ENCODE results near the gene TBC1D23.
"Not testable (repeated sequence)": the region's sequence is repeated elsewhere in the genome, so short reads cannot be mapped to it uniquely, and the experiment has no call there.

TBC1D23 gene

DNA sequence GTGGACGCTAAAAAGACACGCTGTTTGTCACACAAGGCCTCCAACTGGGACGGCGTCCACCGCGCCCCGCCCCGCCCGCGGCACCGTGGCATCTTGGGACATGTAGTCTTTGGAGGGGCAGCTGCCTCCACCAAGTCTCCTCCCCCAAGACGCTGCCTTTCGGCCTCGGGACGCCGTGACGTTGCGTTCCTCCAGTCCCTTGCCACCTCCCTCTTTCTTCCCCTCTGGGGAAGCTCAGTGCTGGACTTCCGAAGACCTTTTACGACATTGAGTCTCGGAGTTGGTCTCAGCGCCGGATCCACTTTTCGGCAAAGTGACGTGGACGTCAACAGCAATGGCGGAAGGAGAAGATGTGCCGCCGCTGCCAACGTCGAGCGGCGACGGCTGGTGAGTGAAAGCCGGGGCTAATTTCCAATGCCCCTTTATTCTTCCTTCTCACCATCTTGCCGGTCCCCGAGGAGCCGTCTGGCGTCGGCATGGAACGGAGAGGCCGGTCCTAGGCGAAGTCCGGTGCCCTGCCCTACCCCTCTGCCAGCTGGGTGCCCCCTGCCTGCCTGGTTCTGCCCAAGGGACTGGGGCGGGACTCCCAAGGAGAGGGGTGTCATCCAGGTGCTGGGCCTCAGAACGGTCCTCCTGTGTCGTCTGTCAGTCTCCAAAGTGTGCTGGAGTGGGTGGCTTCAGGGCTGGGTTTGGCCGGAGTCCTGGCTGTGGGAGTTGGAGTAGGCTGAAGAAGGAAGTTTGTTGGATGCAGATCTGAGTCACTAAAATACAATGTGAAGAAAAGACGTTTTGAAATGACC, at the start of gene TBC1D23:
TSS of gene TBC1D23 (plus strand) at position 308 of the 800 bp plus-strand sequence. CDS start at position 335, 27 bp downstream.
- DNase-seq, result peak; percentile 92

DNA sequence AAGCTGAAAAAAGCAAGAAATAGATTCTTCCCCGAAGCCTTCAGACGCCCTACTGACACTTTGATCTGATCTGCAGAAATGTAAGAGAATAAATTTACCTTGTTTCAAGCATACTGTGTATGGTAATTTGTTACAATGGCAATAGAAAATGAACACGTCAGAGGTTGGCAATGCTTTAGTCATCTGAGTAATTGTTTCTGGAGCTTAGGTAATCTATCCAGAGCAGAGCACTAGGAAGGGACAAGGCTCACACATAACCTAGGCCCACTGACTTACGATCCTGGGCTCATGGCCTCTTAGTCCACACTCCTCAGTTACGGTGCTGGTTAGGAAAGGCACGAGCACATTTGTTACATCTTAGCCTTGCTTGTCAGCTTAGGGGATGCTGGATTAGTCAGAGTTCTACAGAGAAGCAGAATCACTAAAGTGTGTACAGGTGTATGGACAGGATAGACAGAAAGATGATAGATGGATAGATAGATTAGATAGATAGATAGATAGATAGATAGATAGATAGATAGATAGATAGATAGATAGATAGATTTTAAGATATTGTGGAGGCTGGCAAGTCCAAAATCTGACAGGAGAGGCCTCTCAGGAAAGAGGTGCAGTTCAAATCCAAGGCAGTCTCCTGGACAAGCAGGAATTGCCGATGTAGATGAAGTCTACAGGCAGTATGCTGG, 46.8 kb upstream of the TBC1D23 start:
- no peak for DNase-seq

DNA sequence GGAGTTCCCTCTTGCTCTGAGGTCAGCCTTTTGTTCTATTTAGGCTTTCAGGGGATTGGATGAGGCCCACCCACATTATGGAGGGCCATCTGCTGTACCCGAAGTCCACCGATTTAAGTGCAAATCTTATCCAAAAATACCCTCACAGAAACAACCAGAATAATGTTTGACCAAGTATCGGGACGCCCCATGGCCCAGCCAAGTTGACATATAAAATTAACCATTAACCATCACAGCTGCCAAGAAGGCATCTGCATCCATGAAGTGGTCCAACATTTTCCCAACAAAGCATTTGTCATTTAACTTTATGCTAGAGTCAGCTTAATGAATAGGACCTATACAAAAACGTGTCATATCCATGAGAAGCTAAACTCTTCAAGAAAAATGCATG, 46.2 kb upstream of the TBC1D23 start:
- no peak for DNase-seq

DNA sequence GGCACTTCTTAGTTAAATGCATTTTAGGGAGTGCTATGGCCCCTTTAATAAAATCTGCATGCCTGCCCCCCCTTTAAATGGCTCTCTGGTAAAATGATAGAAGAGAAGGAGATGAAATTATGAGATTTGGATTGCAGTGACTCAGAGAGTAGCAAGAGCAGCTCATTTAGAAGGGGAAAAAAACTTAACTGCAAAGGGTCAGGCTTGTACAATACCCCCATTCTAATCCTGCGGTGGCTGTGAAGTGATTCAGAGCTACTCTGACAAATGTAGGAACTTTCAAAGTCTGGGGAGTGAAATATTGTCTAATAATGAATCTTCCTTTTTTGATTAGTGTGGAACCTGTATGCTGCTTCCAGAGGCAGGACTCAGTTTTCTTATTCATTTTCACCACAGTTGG, 44.1 kb upstream of the TBC1D23 start:
- DNase-seq, result no peak

DNA sequence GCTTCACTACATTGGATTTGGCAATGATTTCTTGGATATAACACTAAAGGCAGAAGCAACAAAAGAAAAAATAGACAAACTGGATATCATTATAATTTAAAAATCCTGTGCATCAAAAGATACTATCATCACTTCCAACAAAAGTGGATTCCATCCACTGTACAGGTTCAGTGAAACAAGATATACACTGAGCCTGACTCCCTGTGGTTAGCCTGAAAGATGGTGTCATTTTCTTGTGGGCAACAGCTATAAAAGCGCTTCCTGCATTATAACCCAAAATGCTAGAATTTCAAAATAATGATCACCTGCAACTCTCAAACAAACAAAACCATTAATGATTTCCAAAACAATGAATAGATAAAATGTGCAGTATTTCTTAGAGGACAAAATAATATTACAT, 39.6 kb upstream of the TBC1D23 start:
- no peak for DNase-seq

DNA sequence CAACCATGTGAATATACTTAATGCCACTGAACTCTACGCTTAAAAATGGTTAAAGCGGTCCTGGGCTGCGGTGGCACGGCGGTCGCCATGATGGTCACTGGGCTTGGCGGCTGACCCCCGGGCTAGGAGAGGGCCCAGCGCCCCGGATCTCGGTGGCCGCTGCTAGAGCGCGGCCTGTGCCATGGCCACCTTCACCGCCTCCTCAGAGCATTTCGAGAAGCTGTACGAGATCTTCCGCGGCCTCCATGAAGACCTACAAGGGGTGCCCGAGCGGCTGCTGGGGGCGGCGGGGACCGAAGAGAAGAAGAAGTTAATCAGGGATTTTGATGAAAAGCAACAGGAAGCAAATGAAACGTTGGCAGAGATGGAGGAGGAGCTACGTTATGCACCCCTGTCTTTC, 35.6 kb upstream of the TBC1D23 start:
- no peak for DNase-seq

DNA sequence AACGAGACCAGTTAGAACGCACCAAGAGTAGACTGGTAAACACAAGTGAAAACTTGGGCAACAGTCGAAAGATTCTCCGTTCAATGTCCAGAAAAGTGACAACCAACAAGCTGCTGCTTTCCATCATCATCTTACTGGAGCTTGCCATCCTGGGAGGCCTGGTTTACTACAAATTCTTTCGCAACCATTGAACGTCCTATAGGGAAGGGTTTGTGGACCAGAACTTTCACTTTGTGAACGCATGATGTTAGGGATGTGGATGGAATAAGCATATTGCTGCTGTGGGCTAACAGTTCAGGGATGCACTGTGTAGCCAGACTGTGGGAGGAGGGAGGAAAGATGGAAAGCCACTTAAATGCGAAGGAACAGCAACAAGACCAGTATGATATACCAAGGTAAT, 34.9 kb upstream of the TBC1D23 start:
- DNase-seq, result no peak

DNA sequence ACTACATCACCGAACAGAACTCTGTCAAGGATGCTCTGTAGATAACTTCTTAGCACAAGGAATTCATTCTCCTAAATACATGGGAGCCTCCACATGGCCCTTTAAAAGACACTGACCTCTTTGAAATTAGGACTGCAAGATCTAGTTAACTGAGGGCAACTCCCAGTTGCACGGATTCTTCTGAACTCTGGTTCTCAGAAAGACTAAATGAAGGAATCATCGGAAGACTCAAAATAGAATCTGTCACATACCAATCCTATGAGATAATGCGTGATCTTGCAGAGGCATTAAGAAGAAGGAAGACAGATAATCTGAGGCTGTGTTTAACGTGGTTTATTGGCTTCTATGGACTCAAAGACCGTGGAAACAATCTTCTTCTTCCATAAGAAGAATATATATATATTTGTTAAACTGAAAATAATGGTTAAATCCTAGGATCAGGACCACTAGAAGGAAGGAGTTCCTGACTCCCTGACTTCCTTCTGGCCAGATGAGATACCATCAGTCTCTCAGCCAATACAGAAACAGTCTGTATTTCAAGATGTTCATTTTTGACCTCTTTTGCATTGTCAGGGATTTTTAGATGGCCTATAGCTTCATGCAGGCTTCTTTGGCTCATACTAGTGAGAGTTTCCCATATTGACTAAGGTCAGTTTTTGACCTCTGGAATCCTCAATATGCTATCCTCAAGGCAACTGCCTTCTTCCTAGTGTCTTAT, 33.9 kb upstream of the TBC1D23 start:
- no peak for DNase-seq

DNA sequence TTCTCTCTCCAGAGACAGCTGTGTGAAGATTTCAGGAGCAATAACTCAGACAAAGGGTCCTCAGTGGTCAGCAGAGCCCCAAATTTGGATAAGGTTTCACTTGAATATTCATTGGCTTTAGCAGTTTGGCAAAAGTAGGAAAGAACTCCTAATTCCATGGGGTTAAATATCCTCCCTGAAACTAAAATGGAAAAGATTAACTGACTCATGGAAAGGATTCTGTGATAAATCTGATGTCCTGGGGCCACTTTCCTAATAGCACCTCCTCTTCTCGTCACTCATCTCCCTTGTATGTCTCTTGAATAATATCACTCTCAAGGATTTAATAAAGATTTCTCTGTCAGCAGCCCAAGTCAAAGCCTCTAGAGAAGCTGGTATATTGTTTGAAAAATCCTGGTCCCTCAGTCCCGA, 33.3 kb upstream of the TBC1D23 start:
- no peak for DNase-seq

DNA sequence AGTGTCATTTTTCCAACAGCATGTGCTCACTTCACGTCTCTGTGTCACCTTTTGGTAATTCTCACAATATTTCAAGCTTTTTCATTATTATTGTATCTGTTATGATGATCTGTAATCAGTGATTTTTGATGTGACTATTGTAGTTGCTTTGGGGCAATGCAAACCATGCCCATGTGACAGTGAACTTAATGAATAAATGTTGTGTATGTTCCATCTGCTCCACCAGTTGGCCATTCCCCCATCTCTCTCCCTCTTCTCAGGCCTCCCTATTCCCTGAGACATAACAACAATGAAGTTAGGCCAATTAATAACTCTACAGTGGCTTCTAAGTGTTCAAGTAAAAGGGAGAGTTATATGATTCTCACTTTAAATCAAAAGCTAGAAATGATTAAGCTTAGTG, 32.5 kb upstream of the TBC1D23 start:
- no peak for DNase-seq

DNA sequence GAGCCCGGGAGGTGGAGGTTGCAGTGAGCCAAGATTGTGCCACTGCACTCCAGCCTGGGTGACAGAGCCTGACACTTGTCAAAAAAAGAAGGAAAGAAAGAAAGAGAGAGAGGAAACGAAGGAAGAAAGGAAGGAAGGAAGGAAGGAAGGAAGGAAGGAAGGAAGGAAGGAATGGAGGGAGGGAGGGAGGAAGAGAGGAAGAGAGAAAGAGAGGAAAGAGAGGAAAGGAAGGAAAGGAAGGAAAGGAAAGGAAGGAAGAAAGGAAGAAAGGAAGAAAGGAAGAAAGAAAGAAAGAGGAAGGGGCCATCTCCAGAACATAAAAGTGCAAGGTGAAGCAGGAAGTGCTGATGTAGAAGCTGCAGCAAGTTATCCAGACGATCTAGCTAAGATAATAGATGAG, 31.6 kb upstream of the TBC1D23 start:
- not testable (repeated sequence) for DNase-seq

DNA sequence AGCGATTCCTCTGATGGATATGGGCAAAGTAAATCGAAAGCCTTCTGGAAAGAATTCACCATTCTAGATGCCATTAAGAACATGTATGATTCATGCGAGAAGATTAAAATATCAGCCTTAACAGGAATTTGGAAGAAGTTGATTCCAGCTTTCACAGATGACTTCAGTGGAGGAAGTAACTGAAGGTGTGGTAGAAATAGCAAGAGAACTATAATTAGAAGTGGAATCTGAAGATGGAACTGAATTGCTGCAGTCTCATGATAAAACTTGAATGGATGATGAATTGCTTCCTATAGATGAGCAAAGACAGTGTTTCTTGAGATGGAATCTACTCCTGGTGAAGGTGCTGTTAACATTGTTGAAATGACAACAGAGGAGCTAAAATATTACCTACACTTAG, 30.1 kb upstream of the TBC1D23 start:
- DNase-seq, result no peak

DNA sequence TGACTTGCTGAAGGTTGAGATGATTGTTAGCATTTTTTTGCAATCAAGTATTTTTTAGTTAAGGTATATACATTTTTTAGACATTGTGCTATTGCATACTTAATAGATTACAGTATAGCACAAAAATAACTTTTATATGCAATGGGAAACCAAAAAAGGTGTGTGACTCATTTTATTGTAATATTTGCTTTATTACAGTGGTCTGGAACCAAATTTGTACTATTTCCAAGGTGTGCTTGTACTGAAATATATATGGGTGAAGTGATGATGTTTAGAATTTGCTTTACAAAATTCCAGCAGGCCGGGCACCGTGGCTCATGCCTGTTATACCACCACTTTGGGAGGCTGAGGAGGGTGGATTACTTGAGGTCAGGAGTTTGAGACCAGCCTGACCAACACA, 29.1 kb upstream of the TBC1D23 start:
- DNase-seq, result no peak

DNA sequence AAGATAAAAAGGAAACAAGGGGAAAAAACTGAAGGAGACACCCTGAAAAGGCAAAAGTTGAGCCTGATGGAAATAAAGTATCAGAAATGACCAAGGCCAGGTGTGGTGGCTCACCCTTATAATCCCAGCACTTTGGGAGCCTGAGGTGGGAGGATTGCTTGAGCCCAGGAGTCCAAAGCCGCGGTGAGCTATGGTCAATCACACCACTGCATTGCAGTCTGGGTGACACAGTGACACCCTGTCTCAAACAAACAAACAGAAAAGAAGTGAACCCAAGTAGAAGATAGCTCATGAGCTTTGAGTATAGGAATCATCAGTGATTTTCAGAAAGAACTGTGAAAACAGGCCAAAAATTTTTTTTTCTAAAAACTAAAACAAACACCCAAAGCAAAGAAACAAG, 26.4 kb upstream of the TBC1D23 start:
- DNase-seq, result no peak

DNA sequence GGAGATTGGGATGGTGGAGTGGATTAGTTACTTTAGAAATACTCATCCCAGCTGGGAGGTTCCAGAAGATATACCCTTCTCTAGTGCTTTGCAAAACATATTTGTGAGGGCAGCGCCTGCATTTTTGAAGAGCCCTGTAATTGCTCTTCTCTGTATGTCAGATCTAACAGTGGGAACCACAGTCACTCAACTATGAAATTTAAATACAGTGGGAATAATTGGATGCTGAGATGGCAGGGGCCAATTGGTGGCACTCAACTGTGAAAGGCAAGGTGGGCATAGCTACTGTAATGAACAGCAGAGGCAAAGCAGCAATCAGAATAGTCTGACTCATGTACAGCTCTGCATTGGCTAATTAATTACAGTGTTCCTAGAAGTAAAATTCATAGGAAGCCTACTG, 22.2 kb upstream of the TBC1D23 start:
- DNase-seq, result no peak

DNA sequence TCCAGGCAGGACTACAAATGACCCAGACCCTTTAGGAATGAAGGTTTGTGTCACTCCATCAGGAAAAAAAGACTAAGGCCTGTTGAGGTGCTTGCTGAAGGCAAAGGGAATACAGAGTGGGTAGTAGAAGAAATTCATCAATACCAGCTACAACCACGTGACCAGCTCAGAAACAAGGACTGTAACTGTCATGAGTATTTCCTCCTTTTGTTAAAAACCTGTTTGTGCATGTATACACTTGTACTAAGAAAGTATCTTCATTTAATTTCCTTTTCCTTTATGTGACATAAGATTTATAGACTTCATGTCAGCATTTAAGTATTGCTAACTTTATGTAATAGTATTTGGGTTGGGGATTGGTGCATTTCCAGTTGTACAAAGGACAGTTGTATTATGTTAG, 18.3 kb upstream of the TBC1D23 start:
- not testable (repeated sequence) for DNase-seq

DNA sequence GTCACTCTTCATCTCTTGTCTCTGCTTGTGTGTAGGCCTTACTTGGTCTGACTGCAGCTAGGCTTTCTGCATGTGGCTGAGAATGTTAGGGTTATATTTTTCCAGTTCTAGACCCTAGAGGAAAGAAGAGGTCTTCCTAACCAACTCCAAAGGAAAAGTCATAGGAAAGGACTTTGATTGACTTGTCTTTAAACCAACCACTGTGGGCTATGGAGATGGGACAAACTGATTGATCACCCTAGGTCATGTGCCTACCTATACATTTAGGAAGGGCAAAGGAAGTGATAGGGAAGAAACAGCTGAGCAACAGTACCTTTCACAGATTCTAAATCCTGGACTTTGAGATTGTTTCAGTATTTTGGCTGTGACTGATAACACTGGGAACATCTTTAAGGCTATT, 16.5 kb upstream of the TBC1D23 start:
- no peak for DNase-seq

DNA sequence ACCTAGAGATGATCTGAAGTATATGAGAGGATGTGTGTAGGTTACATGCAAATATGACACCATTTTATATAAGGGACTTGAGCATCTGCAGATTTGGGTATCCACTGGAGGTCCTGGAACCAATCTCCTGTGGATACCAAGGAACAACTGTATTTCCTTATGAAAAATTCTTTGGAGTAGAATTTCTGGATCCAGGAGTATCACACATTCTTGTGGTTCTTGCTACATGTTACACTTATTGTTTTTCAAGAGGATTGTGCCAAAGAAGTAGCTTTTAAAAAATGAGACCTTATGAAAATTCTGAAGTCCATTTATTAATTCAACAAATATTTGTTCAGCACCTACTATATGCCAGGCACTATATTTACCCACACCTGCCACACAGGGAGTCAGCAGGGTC, 15.7 kb upstream of the TBC1D23 start:
- no peak for DNase-seq

DNA sequence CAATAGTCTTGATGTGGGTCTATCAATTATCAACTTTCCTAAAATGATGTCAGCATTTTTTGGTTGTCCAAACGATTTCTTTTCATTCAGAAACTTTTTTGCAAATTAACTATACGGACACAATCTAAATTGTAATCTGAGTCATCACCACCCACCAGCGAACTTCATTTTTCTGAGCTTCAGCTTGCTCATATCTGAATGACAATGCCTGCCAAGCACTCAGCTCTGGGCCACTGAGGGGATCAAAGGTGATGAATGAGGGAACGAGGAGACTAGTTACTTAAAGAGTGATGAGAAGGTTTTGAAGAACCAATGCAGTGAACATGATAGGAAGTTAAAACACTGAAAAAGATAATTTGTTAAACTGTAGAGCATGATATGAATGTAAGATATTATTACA, 14.9 kb upstream of the TBC1D23 start:
- DNase-seq, result no peak

DNA sequence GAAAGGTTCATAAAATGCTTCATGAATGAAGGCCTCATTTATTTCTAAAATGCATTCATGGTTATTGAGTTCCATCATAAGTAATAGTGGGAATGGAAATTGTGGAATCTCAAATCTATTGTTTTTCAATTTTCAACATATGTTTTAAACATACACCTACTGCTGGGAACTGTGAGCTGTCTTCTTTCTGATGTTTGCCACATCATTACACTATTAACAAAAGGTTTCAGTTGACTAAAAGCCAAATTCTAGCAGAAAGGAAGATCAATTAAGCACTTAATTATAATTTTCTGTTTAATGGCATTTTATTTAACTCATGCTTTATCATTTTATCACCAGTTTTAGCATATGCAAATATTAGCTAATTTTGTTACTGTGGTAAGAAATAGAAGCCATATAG, 13.8 kb upstream of the TBC1D23 start:
- no peak for DNase-seq

DNA sequence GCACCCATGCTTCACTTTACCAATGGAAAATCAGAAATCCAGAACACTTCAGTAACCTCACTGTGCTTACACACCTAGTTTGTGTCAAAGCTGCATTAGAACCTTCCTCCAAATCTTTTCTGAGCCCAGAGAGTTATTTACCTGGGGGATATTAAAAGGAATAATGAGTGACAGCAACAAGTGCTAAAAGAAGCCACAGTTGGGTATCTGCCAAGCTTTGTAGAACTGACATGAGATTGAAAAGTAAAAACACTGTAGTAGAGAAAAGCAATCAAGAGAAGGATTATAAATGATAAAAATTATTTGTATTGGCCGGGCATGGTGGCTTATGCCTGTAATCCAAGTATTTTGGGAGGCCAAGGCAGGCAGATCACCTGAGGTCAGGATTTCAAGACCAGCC, 8.8 kb upstream of the TBC1D23 start:
- DNase-seq, result no peak

DNA sequence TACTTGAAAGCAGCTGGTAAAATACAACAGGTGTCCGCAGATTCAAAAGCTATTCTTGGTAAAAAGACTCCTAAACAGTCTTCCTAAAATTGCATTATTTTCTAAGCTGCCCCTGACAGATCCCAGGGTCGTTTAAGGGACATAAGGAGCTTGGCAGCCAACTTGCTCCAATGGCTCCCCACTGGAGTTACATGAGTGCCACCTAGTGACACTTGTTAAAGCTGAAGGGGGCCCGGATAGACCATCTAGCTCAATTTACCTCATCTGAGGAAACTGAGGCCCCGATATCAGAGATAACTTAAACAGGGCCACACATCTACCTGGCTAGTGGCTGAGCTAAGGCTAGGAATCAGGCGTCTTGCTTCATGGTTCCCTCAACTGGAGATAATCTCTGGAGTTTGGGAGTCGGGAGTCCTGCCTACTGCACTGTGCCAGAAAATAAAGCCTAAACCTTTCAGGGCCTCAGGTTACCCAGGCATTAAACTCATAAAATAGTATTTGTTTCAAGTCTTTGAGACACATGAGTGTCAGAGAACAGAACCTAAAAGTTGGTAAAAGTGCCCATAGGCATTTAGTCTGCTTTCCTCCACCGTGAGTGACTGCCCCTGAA, 6.5 kb upstream of the TBC1D23 start:
- DNase-seq, result peak; percentile 55

DNA sequence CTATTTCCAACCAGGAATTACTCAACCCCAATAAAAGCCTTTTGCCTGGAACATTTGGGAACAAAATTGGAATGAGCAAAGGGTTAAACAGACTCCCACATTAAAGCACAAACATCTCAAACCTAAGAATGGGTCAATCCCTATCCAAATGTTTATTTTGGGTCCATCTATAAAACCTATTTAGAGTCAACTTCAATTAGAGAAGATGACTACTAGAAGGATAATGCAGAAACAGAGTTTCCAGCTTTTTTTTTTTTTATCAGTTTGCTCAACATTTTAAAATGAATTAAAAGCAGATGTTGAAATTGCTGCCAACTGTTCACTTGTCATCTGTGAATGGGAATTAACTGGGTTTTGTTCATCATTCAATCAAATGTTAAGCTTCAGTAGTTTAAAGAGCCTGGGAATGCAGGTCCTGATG, 4.1 kb upstream of the TBC1D23 start:
- no peak for DNase-seq

DNA sequence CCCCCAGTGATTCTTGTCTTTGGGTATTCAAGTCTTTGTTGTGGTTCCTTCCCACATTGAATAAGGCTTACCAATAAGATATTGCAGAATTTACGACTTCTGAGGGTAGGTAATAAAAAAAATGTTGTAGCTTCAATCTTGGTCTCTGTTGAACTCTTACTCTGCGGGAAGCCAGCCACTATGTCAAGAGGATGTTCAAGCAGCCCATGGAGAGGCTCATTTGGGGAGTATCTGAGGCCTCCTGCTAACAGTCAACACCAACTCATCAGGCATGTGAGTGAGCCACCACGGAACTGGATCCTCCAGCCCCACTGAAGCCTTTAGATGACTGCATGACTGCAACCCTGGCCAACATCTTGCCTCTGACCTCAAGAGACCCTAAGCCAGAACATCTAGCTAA, 3.2 kb upstream of the TBC1D23 start:
- no peak for DNase-seq

Data from NCI-H1092 treated with DMSO at 0.1 percent for 48 hours (cell line).